ENCODE data around the gene CBFA2T3.

Gene CBFA2T3

DNA sequence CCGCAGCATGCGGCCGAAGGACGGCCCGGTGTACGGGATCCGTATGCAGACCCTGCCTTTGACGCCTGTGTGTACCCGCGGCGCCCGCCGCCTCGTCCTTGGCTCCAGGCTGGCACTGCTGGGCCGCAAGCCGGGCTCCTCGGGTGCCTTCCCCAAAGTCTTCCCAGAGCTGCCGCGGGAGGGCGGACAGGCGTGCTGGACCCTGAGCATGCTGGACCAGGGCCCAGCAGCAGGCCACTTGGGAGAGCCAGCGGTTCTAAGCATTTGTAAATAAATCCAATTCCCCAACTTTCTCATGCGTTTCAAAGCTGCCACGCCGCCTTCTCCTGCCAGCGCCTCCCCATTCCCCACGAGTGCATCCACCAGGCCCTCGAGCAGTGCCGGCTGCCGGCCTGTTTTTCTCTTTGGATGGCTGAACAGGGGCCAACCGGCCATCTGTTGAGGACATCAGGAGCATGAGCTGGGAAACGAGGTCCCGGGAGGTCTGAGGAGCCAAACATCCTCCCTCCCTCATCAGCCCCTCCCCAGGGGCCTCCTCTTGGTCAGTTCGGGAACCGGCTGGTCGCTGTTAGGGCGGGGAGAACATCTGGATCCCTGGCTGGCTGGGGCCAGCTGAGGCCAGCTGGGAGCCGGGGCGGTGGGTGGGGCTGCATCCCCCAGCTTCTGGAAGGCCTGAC is 90.0 kb downstream of the CBFA2T3 start:
- Histone ChIP-seq H3K27ac (ENCODE audit: low read depth, low read length) (no peak overlapping the region), H3K36me3 (ENCODE audit: control insufficient read depth, insufficient read depth, low read length) (no peaks in the 10 kb centered on the region), H3K9ac (ENCODE audit: low read depth, low read length) (no peak overlapping the region), H3K9me3 (ENCODE audit: control insufficient read depth, insufficient read depth, low read length) (no peaks in the 10 kb centered on the region), H3K4me3 (ENCODE audit: low read depth, low read length) (no peak overlapping the region), H3K27me3 (ENCODE audit: control insufficient read depth, insufficient read depth, low read length) (no peaks in the 10 kb centered on the region), H3K4me1 (ENCODE audit: control insufficient read depth, insufficient read depth, low read length) (no peaks in the 10 kb centered on the region)

DNA sequence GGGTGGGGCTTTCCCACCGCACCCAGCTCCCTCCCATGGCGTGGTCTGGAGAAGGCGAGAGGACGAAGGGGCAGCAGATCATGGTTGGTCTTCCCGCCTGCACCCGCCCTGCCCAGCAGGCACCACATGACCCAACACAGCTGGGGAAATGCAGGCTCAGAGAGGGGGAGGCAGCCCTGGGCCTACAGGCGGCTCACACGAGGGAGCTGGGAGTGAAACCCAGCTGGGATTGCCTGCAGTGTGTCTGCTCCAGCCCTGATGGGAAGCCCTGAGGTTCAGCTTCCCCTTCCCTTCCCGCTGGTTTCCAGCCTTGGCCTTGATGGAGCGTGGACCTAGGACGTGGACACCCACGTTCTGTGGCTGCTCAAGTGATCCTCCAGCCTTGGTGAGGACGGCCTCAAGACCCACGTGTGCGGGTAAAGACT is 90.6 kb downstream of the CBFA2T3 start:
- no peak overlapping the region for H3K27ac ChIP-seq (ENCODE audit: low read depth, low read length)
- H3K9me3 ChIP-seq (ENCODE audit: control insufficient read depth, insufficient read depth, low read length) = no peaks in the 10 kb centered on the region
- H3K9ac ChIP-seq (ENCODE audit: low read depth, low read length) = no peak overlapping the region
- no peaks in the 10 kb centered on the region for H3K27me3 ChIP-seq (ENCODE audit: control insufficient read depth, insufficient read depth, low read length)
- H3K4me1 ChIP-seq (ENCODE audit: control insufficient read depth, insufficient read depth, low read length) = no peaks in the 10 kb centered on the region
- no peak overlapping the region for H3K4me3 ChIP-seq (ENCODE audit: low read depth, low read length)
- no peaks in the 10 kb centered on the region for H3K36me3 ChIP-seq (ENCODE audit: control insufficient read depth, insufficient read depth, low read length)

DNA sequence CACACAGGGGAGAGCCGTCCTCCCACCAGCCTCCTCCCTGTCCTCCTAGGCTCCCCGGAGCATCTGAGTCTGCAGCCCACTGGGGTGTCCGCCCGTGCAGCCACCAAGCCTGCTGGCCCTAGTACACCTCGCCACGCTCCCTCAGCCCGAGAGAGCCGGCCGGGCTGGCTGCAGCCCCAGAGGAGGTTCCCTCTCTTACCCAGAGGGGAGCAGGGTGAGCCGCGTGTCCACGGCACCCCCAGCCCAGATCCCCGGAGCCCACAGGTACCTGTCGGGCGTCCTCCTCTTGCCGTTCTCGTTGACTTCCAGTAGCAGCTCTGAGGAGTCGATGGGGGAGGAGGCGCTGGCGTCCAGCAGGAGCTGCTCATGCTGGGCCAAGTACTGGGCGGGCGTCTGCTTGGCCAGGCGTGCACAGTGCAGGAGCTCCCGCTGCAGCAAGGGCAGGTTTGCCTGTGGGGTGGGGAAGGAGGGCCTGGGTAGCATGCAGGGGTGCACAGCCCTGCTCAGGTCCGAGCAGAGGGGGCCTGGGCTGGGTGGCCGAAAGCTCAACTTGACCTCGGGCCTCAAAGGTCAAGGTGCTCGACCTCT is 91.2 kb downstream of the CBFA2T3 start:
- H3K36me3 ChIP-seq (ENCODE audit: control insufficient read depth, insufficient read depth, low read length) = no peaks in the 10 kb centered on the region
- no peaks in the 10 kb centered on the region for H3K9me3 ChIP-seq (ENCODE audit: control insufficient read depth, insufficient read depth, low read length)
- no peaks in the 10 kb centered on the region for H3K27me3 ChIP-seq (ENCODE audit: control insufficient read depth, insufficient read depth, low read length)
- H3K4me1 ChIP-seq (ENCODE audit: control insufficient read depth, insufficient read depth, low read length) = no peaks in the 10 kb centered on the region
- no peak overlapping the region for H3K27ac ChIP-seq (ENCODE audit: low read depth, low read length)
- no peak overlapping the region for H3K4me3 ChIP-seq (ENCODE audit: low read depth, low read length)
- H3K9ac ChIP-seq (ENCODE audit: low read depth, low read length) = no peak overlapping the region

DNA sequence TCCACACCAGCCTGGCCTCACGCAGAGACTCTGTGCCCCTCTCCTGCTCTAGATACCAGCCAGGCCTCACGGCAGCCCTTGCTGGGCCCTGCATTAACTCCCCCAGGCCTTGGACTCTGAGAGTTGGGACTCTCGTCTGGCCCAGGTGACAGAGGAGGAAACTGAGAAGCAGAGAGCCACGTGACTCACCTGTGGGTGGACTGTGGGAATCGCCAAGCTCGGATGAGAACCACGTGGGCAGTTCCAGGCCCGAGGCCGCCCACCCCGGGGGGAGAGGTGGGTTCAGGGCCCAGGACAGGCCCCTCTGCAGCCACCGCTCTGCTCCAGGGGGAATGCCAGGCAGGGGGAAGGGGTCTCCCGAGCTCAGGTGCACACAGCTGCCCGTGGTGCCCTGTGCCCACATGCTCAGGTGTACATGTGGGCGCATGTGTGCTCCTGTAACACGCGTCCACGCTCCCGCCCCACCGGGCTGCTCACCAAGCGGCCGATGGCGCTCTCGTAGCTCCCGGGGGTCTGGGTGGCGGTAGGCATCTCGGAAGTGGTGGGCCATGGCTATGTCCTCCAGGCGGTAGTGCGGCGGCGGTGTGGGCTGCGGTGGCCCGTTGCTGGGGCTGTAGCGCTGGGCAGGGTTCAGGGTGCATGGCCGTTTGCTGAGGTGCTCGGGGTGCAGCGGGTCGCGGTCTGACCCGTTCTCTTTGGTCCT is 92.3 kb downstream of the CBFA2T3 start:
- H3K36me3 ChIP-seq (ENCODE audit: control insufficient read depth, insufficient read depth, low read length) = no peaks in the 10 kb centered on the region
- H3K4me3 ChIP-seq (ENCODE audit: low read depth, low read length) = no peak overlapping the region
- no peaks in the 10 kb centered on the region for H3K27me3 ChIP-seq (ENCODE audit: control insufficient read depth, insufficient read depth, low read length)
- H3K9ac ChIP-seq (ENCODE audit: low read depth, low read length) = no peak overlapping the region
- no peaks in the 10 kb centered on the region for H3K9me3 ChIP-seq (ENCODE audit: control insufficient read depth, insufficient read depth, low read length)
- no peaks in the 10 kb centered on the region for H3K4me1 ChIP-seq (ENCODE audit: control insufficient read depth, insufficient read depth, low read length)
- no peak overlapping the region for H3K27ac ChIP-seq (ENCODE audit: low read depth, low read length)

DNA sequence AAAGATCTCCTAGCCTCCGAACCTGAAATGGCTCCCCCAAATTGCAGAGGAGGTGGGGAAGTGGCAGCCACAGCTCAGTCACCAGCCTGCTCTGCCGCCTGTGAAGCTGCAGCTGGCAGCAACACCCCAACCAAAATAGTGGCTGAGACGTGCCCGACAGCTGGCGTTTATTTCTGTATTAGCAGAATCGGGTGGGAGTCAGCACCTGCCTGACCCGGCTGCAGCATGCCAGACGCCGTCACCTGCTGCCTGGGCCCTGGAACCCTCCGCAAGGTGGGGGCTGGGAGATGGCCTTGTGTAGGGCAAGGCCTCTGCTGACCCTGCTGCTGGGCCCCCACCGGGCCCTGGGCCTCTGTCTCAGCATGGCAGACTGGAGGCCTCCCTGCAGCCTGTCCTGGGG is 93.1 kb downstream of the CBFA2T3 start:
- H3K4me3 ChIP-seq (ENCODE audit: low read depth, low read length) = no peak overlapping the region
- H3K36me3 ChIP-seq (ENCODE audit: control insufficient read depth, insufficient read depth, low read length) = no peaks in the 10 kb centered on the region
- H3K9ac ChIP-seq (ENCODE audit: low read depth, low read length) = no peak overlapping the region
- H3K27ac ChIP-seq (ENCODE audit: low read depth, low read length) = no peak overlapping the region
- H3K4me1 ChIP-seq (ENCODE audit: control insufficient read depth, insufficient read depth, low read length) = no peaks in the 10 kb centered on the region
- H3K9me3 ChIP-seq (ENCODE audit: control insufficient read depth, insufficient read depth, low read length) = no peaks in the 10 kb centered on the region
- H3K27me3 ChIP-seq (ENCODE audit: control insufficient read depth, insufficient read depth, low read length) = no peaks in the 10 kb centered on the region

DNA sequence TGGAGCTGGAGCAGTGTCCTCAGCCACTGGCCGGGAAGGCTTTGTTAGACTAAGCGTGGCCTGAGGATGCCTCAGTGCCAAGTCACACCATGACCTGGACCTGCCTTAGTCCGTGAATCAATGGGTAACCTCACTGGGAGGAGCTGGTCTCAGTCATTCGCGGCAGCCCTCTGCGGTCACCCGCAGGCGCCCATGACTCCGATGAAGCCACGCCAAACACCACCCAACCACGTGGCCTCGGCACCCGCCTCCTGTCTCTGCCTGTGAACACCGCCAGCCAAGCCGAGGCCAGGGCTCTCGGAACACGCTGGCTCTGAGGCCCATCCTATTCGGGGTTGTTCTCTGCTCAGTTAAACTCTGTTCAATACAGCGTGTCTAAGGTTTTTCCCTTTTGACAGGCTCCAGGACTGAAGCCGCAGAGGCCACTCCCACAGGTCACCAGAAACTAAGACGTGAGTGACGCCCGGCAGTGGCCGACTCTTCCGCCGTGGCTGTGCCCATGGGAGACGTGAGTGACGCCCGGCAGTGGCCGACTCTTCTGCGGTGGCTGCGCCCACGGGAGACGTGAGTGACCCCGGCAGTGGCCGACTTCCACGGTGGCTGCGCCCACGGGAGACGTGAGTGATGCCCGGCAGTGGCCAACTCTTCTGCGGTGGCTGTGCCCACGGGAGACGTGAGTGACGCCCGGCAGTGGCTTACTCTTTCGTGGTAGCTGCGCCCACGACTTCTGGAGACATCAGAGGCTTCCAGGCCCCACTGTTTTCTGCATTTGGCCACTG is 93.7 kb downstream of the CBFA2T3 start:
- no peaks in the 10 kb centered on the region for H3K9me3 ChIP-seq (ENCODE audit: control insufficient read depth, insufficient read depth, low read length)
- H3K9ac ChIP-seq (ENCODE audit: low read depth, low read length) = no peak overlapping the region
- no peak overlapping the region for H3K4me3 ChIP-seq (ENCODE audit: low read depth, low read length)
- no peaks in the 10 kb centered on the region for H3K4me1 ChIP-seq (ENCODE audit: control insufficient read depth, insufficient read depth, low read length)
- H3K27me3 ChIP-seq (ENCODE audit: control insufficient read depth, insufficient read depth, low read length) = no peaks in the 10 kb centered on the region
- no peak overlapping the region for H3K27ac ChIP-seq (ENCODE audit: low read depth, low read length)
- no peaks in the 10 kb centered on the region for H3K36me3 ChIP-seq (ENCODE audit: control insufficient read depth, insufficient read depth, low read length)

DNA sequence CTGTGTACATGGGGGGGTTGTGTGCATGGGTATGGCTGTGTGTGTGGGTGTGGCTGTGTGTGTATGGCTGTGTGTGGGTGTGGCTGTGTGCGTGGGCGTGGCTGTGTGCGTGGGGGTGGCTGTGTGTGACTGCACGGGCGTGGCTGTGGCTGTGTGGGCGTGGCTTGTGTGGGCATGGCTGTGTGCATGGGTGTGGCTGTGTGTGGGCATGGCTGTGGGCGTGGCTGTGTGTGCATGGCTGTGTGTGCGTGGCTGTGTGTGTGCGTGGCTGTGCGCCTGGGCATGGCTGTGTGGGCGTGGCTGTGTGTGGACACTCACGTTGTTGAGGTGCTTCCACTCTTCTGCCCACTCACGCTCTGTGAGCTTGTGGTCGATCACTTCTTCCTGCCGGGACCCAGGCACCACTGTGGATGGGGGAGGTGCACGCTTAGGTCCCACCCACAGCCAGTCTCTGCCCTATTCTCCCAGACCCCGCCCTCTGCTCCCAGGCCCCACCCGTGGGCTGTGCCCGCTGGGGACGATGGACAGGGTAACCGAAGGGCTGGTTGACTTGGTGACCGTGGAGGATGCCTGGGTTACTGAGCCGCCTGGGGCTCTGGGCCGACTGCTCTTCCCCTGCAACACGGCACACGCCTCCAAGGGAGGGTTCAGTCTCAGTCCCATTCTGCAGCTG is 94.5 kb downstream of the CBFA2T3 start:
- no peak overlapping the region for H3K9ac ChIP-seq (ENCODE audit: low read depth, low read length)
- no peaks in the 10 kb centered on the region for H3K36me3 ChIP-seq (ENCODE audit: control insufficient read depth, insufficient read depth, low read length)
- H3K4me3 ChIP-seq (ENCODE audit: low read depth, low read length) = no peak overlapping the region
- H3K4me1 ChIP-seq (ENCODE audit: control insufficient read depth, insufficient read depth, low read length) = no peaks in the 10 kb centered on the region
- no peaks in the 10 kb centered on the region for H3K9me3 ChIP-seq (ENCODE audit: control insufficient read depth, insufficient read depth, low read length)
- no peaks in the 10 kb centered on the region for H3K27me3 ChIP-seq (ENCODE audit: control insufficient read depth, insufficient read depth, low read length)
- H3K27ac ChIP-seq (ENCODE audit: low read depth, low read length) = no peak overlapping the region

DNA sequence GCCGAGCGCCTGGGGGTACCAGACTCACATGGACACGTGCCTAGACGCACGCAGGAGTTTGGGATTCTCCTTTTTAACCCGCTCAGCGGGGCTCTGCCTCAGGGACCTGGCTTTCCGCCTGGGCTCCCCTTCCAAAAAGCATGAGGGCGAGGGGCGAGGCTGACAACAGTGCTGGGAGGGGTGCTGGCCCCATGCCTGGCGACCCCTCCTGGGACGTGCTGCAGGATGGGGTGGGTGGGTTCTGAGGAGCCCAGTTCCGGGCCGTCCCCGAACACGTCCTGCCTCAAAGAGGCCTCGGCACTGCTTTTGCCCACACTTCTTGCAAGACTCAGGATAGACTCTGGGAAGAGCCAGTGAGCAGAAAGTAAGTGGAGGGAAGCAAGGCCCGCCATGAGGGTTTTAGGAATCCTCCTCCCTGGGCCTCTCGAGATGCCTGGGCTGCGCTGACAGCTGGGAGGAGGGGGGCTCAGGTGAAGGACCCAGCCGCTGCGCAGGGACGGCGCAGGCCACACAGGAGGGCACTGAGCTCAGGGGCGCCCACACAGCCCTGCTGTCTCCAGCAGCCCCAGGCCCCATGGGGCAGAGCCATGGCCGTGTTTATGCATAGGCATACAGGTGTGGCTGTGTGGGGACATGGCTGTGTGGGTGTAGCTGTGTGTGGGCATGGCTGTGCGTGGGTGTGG is 95.2 kb downstream of the CBFA2T3 start:
- Histone ChIP-seq H3K4me3 (ENCODE audit: low read depth, low read length) (no peak overlapping the region), H3K9me3 (ENCODE audit: control insufficient read depth, insufficient read depth, low read length) (no peaks in the 10 kb centered on the region), H3K27ac (ENCODE audit: low read depth, low read length) (no peak overlapping the region), H3K27me3 (ENCODE audit: control insufficient read depth, insufficient read depth, low read length) (no peaks in the 10 kb centered on the region), H3K36me3 (ENCODE audit: control insufficient read depth, insufficient read depth, low read length) (no peaks in the 10 kb centered on the region), H3K9ac (ENCODE audit: low read depth, low read length) (no peak overlapping the region; the same call in 1 of the 2 replicates), H3K4me1 (ENCODE audit: control insufficient read depth, insufficient read depth, low read length) (no peaks in the 10 kb centered on the region)

DNA sequence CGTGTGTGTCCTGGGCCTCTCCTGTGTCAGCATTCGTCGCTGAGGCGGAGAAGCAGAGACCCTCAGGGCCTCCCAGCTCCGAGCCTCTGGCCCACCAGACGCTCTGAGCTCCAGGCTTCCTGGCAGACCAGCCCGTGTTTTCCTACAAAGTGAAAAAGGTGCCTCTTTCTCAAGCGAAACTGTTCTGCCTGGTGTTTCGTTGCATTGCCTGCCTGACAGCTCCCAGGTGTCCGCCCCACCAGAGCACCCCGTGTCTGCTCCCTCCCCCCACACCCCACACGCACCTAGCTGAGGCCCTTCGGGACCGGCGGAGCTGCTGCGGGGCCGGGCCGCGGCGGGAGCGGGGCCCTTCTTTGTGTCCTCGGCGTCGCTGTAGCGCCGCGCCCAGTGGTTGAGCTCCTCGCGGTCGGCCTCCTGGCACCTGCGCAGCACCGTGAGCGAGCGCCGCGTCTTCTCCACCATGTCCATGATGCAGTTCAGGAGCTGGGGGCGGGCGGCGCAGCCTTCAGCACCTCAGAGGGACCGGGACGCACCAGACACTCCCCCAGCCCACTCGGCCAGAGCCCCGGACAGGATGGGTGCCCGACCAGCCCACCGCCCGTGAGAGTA is 95.9 kb downstream of the CBFA2T3 start:
- no peak overlapping the region for H3K4me3 ChIP-seq (ENCODE audit: low read depth, low read length)

More for the DNA sequence above, 95.9 kb downstream of the CBFA2T3 start:
- H3K9me3 ChIP-seq (ENCODE audit: control insufficient read depth, insufficient read depth, low read length) = no peaks in the 10 kb centered on the region
- no peak overlapping the region; the same call in 1 of the 2 replicates for H3K9ac ChIP-seq (ENCODE audit: low read depth, low read length)
- no peak overlapping the region for H3K27ac ChIP-seq (ENCODE audit: low read depth, low read length)
- no peaks in the 10 kb centered on the region for H3K4me1 ChIP-seq (ENCODE audit: control insufficient read depth, insufficient read depth, low read length)
- H3K27me3 ChIP-seq (ENCODE audit: control insufficient read depth, insufficient read depth, low read length) = no peaks in the 10 kb centered on the region
- H3K36me3 ChIP-seq (ENCODE audit: control insufficient read depth, insufficient read depth, low read length) = no peaks in the 10 kb centered on the region
